K562 (cell line): Measurements from ENCODE around the gene TPBG. TPM values are rescaled to one million over a fixed set of nuclear protein-coding genes. Genes with fewer than 3 reads are reported as not detected.

Experiments used
- ATAC-seq: fragments of 200-7000 bp; cut with Tn5 transposase; 3 replicates; pipeline ENCODE4 v1.9.1; 2020; ENCODE audit warnings: moderate library complexity
- BruUV-seq: library from RNA; stranded (reverse); fragments of 400-500 nt; replicated peaks from 2 replicates; lab custom pipeline; 2021; lab: Mats Ljungman, UMichigan
- CTCF ChIA-PET: fragments of 300-600 bp; formaldehyde crosslinking; extraction: SDS; loops from one replicate; lab custom pipeline; 2021; ENCODE audit warnings: low intra/inter-chr PET ratio; lab: Yijun Ruan, JAX
- POLR2A ChIA-PET: fragments of 300-600, 350-650 bp; sonication (Branson Sonifier 250); formaldehyde crosslinking; extraction: SDS; loops from one replicate; lab custom pipeline; 2021; ENCODE audit warnings: antibody characterized with exemption, inconsistent platforms; lab: Yijun Ruan, JAX
- DNase-seq, 4 experiments: peaks; one replicate each; pipeline versions ENCODE4 v3.0.0 to v3.0.0-alpha.2; 2011 to 2018; ENCODE audit warnings: low spot score in 3 of 4, mixed read lengths in 3 of 4; ENCODE audit errors: extremely low read depth in 1 of 4
- FAIRE-seq: peaks from 2 replicates; lab custom pipeline; 2011; peaks lifted over from hg19 to GRCh38; lab: Jason Lieb, UNC
- H2AFZ ChIP-seq: 2 replicates; pipeline ENCODE4 v1.6.0; 2011; ENCODE audit warnings: low read depth, low read length, control low read depth, inconsistent platforms
- H3K27ac ChIP-seq: fragments of 200-600 bp; 3 replicates; pipeline ENCODE4 v1.8.0; 2011; ENCODE audit warnings: low read depth, mild to moderate bottlenecking, control low read depth, inconsistent platforms, low read length, moderate library complexity, mixed read lengths; ENCODE audit errors: extremely low read depth
- H3K27me3 ChIP-seq, 2 experiments: fragments of 300-600 bp in 1 of 2; 2 replicates in 1 of 2; 3 replicates in 1 of 2; pipeline versions ENCODE4 v1.6.0 to v1.8.0; 2011; ENCODE audit warnings: inconsistent platforms in 2 of 2, low read length in 2 of 2, mild to moderate bottlenecking in 1 of 2, mixed read lengths in 1 of 2, moderate library complexity in 1 of 2; ENCODE audit not compliant: control insufficient read depth in 2 of 2, insufficient read depth in 2 of 2
- H3K36me3 ChIP-seq: fragments of 300-600 bp; 3 replicates; pipeline ENCODE4 v1.8.0; 2011; ENCODE audit warnings: mild to moderate bottlenecking, low read length, inconsistent platforms; ENCODE audit not compliant: control insufficient read depth, insufficient read depth
- H3K4me1 ChIP-seq, 2 experiments: fragments of 200-600 bp in 1 of 2; replicated peaks in 1 of 2; 2 replicates in 1 of 2; 3 replicates in 1 of 2; pipeline versions ENCODE4 v1.5.1 to v1.8.0; 2011; ENCODE audit warnings: inconsistent platforms in 2 of 2, low read length in 2 of 2, mild to moderate bottlenecking in 1 of 2, mixed read lengths in 1 of 2, moderate library complexity in 1 of 2; ENCODE audit not compliant: control insufficient read depth in 2 of 2, insufficient read depth in 2 of 2
- H3K4me2 ChIP-seq: 2 replicates; pipeline ENCODE4 v1.6.1; 2011; ENCODE audit warnings: low read length, control low read depth, inconsistent platforms, mixed read lengths; ENCODE audit not compliant: insufficient read depth
- H3K4me3 ChIP-seq: fragments of 200-600 bp; sonication (generic), shearing (Covaris generic); 2 replicates; pipeline ENCODE4 v1.5.1; 2016; ENCODE audit warnings: control low read depth, inconsistent platforms
- H3K79me2 ChIP-seq: fragments of 200-600 bp; 3 replicates; pipeline ENCODE4 v1.8.0; 2011; ENCODE audit warnings: low read length, inconsistent platforms; ENCODE audit not compliant: control insufficient read depth, insufficient read depth
- H3K9ac ChIP-seq, 2 experiments: 2 replicates each; pipeline versions ENCODE4 v1.6.0 to v1.6.1; 2011; ENCODE audit warnings: low read depth in 2 of 2, low read length in 2 of 2, control low read depth in 1 of 2, inconsistent platforms in 1 of 2, mild to moderate bottlenecking in 1 of 2, mixed read lengths in 1 of 2; ENCODE audit not compliant: insufficient read depth in 1 of 2
- H3K9me1 ChIP-seq: one replicate; pipeline ENCODE4 v1.6.0; 2011; ENCODE audit warnings: inconsistent platforms, mild to moderate bottlenecking, low read length, moderate library complexity; ENCODE audit not compliant: control insufficient read depth, insufficient read depth
- H3K9me3 ChIP-seq: replicated peaks from 2 replicates; pipeline ENCODE4 v1.5.1; 2011; ENCODE audit warnings: low read depth, low read length, inconsistent platforms; ENCODE audit not compliant: control insufficient read depth, insufficient read depth
- H4K20me1 ChIP-seq: replicated peaks from 2 replicates; pipeline ENCODE4 v1.6.1; 2011; ENCODE audit warnings: low read length, inconsistent platforms, mixed read lengths; ENCODE audit not compliant: control insufficient read depth, insufficient read depth
- BACH1 ChIP-seq: fragments of 200-800 bp; sonication (Bioruptor generic); IDR thresholded peaks from 2 replicates; pipeline ENCODE4 v1.6.1; 2016; ENCODE audit warnings: missing genetic modification characterization, missing compliant biosample characterization
- E2F6 ChIP-seq, 2 experiments: IDR thresholded peaks; 2 replicates each; pipeline ENCODE4 v1.6.1; 2011; ENCODE audit warnings: borderline replicate concordance in 1 of 2, control low read depth in 1 of 2, low read depth in 1 of 2, low read length in 1 of 2, mild to moderate bottlenecking in 1 of 2, mixed read lengths in 1 of 2, moderate library complexity in 1 of 2; ENCODE audit not compliant: insufficient read depth in 1 of 2, insufficient read length in 1 of 2, poor library complexity in 1 of 2, severe bottlenecking in 1 of 2; ENCODE audit errors: extremely low read depth in 1 of 2
- FOXK1 ChIP-seq: sonication (generic); formaldehyde crosslinking; IDR thresholded peaks from 2 replicates; pipeline ENCODE4 v1.8.0; 2022; ENCODE audit warnings: missing genetic modification reagents, mild to moderate bottlenecking, borderline replicate concordance
- GTF3C2 ChIP-seq: IDR thresholded peaks from 3 replicates; pipeline ENCODE4 v1.6.1; 2011; ENCODE audit warnings: borderline replicate concordance, mild to moderate bottlenecking, moderate library complexity; ENCODE audit not compliant: insufficient read length; ENCODE audit errors: extremely low read depth
- MECOM ChIP-seq: fragments of 250-450 bp; sonication (Bioruptor Pico); IDR thresholded peaks from 2 replicates; pipeline ENCODE4 v1.8.0; 2022; ENCODE audit warnings: inconsistent platforms
- PCBP2 ChIP-seq: fragments of 200-400 bp; formaldehyde crosslinking; IDR thresholded peaks from 2 replicates; pipeline ENCODE4 v1.6.1; 2018; ENCODE audit warnings: low read length, low read depth, mild to moderate bottlenecking, moderate library complexity; ENCODE audit not compliant: poor library complexity, severe bottlenecking
- SP2 ChIP-seq: IDR thresholded peaks from 2 replicates; pipeline ENCODE4 v1.6.1; 2011; ENCODE audit warnings: mild to moderate bottlenecking, low read depth, low read length, moderate library complexity; ENCODE audit not compliant: poor library complexity, severe bottlenecking; ENCODE audit errors: extremely low read depth
- SRSF7 ChIP-seq: fragments of 200-400 bp; formaldehyde crosslinking; optimal IDR thresholded peaks from 2 replicates; pipeline ENCODE3; 2017; ENCODE audit warnings: mild to moderate bottlenecking, low read depth, low read length
- TGIF2 ChIP-seq: sonication (generic); formaldehyde crosslinking; IDR thresholded peaks from 2 replicates; pipeline ENCODE4 v1.8.1; 2022; ENCODE audit warnings: mild to moderate bottlenecking, missing genetic modification reagents, moderate library complexity
- TSC22D4 ChIP-seq: fragments of 450-650 bp; IDR thresholded peaks from 2 replicates; pipeline ENCODE4 v1.6.1; 2016; ENCODE audit warnings: missing genetic modification characterization, missing biosample characterization, control low read depth
- ZNF785 ChIP-seq: fragments of 250-450 bp; sonication (Bioruptor Pico); IDR thresholded peaks from 2 replicates; pipeline ENCODE4 v1.4.0; 2020; ENCODE audit warnings: mild to moderate bottlenecking
- in situ Hi-C: fragments of 300-500 bp; cut with MboI; formaldehyde crosslinking; loops from 4 replicates; pipeline ENCODE4 v1.15.0; 2018; ENCODE audit warnings: inconsistent platforms, mixed read lengths
- intact Hi-C: fragments of 100-400 bp; cut with micrococcal nuclease; formaldehyde crosslinking; loops from 2 replicates; pipeline ENCODE4 v1.14.2; 2022
- polyA plus RNA-seq, 8 experiments: library from polyadenylated mRNA; depleted of rRNA in 4 of 8; stranded (reverse) in 5 of 8; unstranded in 3 of 8; fragments of >200 nt; fragmentation: Nextera tagmentation in 2 of 8; fragmentation: Illumina TruSeq in 1 of 8; extraction: Ambion mirVana in 2 of 8; extraction: Trizol in 1 of 8; gene quantifications; 2 replicates each; pipeline versions ENCODE4 v1.2.1 to v1.2.3, GENCODE V29; 2011 to 2014; ENCODE audit warnings: inconsistent platforms in 1 of 8, missing spikeins in 1 of 8
- total RNA-seq, 7 experiments: library from RNA; depleted of rRNA in 6 of 7; stranded (reverse); fragments of >200 nt in 6 of 7; fragmentation: Illumina TruSeq in 2 of 7; extraction: Trizol in 2 of 7; gene quantifications; 2 replicates each; pipeline versions ENCODE4 v1.2.1 to v1.2.3, GENCODE V29; 2011 to 2021; ENCODE audit warnings: low replicate concordance in 1 of 7
- TF ChIP-seq, protein P1 (sequence below): IDR thresholded peaks from 3 replicates; pipeline ENCODE4 v1.6.1; 2011; ENCODE audit warnings: borderline replicate concordance, mild to moderate bottlenecking; ENCODE audit not compliant: insufficient read length, insufficient read depth
- TF ChIP-seq, protein P2 (sequence below): fragments of 450-650 bp; IDR thresholded peaks from 2 replicates; pipeline ENCODE4 v1.6.1; 2016; ENCODE audit warnings: missing biosample characterization, missing genetic modification characterization

The TPBG gene
- total and polyA plus RNA-seq, 9 of the 15 experiments (the other 6 are each of a cell fraction or from before 2014, with no cell fraction given), result 0.18 to 0.88 (median 0.36) TPM

- ChIA-PET POLR2A (no interaction called here), CTCF (no interaction called here)
- FAIRE-seq, result no peak
- Histone ChIP-seq H3K9me3 (no peaks in the 10 kb centered on the region), H3K27ac (no peak overlapping the region), H3K27me3 (no peaks in the 10 kb centered on the region), H3K4me2 (no peak overlapping the region), H3K4me3 (no peak overlapping the region), H3K9ac (no peak overlapping the region), H2AFZ (no peak overlapping the region), H3K79me2 (no peaks in the 10 kb centered on the region), H3K36me3 (no peaks in the 10 kb centered on the region), H3K4me1 (no peaks in the 10 kb centered on the region), H3K9me1 (no peaks in the 10 kb centered on the region), H4K20me1 (no peaks in the 10 kb centered on the region)
- DNase-seq, result no peak
- BruUV-seq, result no TSS peak
- ATAC-seq, result no peak
- intact Hi-C loops, result no loop called here
- in situ Hi-C loops, result no loop called here
- TF ChIP-seq, protein P1, sequence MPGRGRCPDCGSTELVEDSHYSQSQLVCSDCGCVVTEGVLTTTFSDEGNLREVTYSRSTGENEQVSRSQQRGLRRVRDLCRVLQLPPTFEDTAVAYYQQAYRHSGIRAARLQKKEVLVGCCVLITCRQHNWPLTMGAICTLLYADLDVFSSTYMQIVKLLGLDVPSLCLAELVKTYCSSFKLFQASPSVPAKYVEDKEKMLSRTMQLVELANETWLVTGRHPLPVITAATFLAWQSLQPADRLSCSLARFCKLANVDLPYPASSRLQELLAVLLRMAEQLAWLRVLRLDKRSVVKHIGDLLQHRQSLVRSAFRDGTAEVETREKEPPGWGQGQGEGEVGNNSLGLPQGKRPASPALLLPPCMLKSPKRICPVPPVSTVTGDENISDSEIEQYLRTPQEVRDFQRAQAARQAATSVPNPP, result no peak
- TF ChIP-seq FOXK1 (CRISPR knock-in tag), result no peak
- TF ChIP-seq PCBP2, result no peak
- TF ChIP-seq TSC22D4, result no peak
- TF ChIP-seq E2F6 (IDR thresholded peaks at IDR 0.05; ENCODE audit: borderline replicate concordance in 1 of 2, extremely low read depth in 1 of 2, insufficient read depth in 1 of 2, insufficient read length in 1 of 2, low read depth in 1 of 2, low read length in 1 of 2, poor library complexity in 1 of 2, severe bottlenecking in 1 of 2), result no peak
- TF ChIP-seq, protein P2, sequence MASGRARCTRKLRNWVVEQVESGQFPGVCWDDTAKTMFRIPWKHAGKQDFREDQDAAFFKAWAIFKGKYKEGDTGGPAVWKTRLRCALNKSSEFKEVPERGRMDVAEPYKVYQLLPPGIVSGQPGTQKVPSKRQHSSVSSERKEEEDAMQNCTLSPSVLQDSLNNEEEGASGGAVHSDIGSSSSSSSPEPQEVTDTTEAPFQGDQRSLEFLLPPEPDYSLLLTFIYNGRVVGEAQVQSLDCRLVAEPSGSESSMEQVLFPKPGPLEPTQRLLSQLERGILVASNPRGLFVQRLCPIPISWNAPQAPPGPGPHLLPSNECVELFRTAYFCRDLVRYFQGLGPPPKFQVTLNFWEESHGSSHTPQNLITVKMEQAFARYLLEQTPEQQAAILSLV, result no peak
- no peak for TF ChIP-seq SP2
- no peak for TF ChIP-seq SRSF7
- no peak for TF ChIP-seq TGIF2 (CRISPR knock-in tag)
- TF ChIP-seq BACH1 (tag), result no peak
- no peak for TF ChIP-seq GTF3C2
- no peak for TF ChIP-seq MECOM (CRISPR knock-in tag)
- no peak for TF ChIP-seq ZNF785 (CRISPR knock-in tag)
These were observed 13.0 kb downstream of the TPBG start for GRCh38 chr6:82376636-82377035.
